Neural cell (in vitro differentiated cells): Measurements from ENCODE around the gene PLCB1.

ENCODE experiments used
- CTCF ChIP-seq: fragments of 450-650 bp; IDR thresholded peaks from 2 replicates; pipeline ENCODE4 v1.5.1; 2014; ENCODE audit warnings: antibody characterized with exemption, mild to moderate bottlenecking, moderate library complexity; ENCODE audit not compliant: poor library complexity, severe bottlenecking
- EP300 ChIP-seq: fragments of 450-650 bp; conservative IDR thresholded peaks from 2 replicates; pipeline ENCODE4 v1.6.1; 2014; ENCODE audit warnings: antibody characterized with exemption, mild to moderate bottlenecking, moderate library complexity; ENCODE audit not compliant: poor library complexity, severe bottlenecking
- EZH2 ChIP-seq: fragments of 200-600, 300-800 bp; shearing (Covaris generic), sonication (generic); IDR thresholded peaks from 2 replicates; pipeline ENCODE4 v1.6.1; 2014; ENCODE audit warnings: antibody characterized with exemption, low read length, borderline replicate concordance, mild to moderate bottlenecking; ENCODE audit not compliant: insufficient read depth, poor library complexity, severe bottlenecking
- POLR2AphosphoS5 ChIP-seq: IDR thresholded peaks from 2 replicates; pipeline ENCODE4 v1.6.1; 2012
- REST ChIP-seq: IDR thresholded peaks from 2 replicates; pipeline ENCODE4 v1.6.1; 2012; ENCODE audit warnings: borderline replicate concordance
- SMC3 ChIP-seq: fragments of 450-650 bp; conservative IDR thresholded peaks from 2 replicates; pipeline ENCODE4 v1.6.1; 2014; ENCODE audit warnings: antibody characterized with exemption, mild to moderate bottlenecking, moderate library complexity; ENCODE audit not compliant: poor library complexity
- TAF1 ChIP-seq: IDR thresholded peaks from 2 replicates; pipeline ENCODE4 v1.6.1; 2012; ENCODE audit warnings: low read depth

DNA sequence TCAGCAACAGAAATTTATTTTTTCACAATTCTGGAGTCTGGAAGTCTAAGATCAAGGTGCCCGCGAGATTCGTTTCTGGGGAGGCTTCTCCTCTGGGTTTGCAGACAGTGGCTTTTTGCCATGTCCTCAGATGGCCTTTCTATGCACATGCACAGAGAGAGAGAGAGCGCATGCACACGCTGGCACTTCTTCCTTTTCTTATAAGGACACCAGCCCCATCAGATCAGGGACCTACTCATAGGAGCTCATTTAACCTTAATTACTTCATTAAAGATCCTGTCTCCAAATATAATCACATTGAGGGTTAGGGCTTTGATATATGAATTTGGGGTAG lies 676.1 kb downstream of the PLCB1 start:
- TF ChIP-seq CTCF: no peak
- no peak for TF ChIP-seq SMC3
- no peak for TF ChIP-seq TAF1
- TF ChIP-seq REST: no peak
- no peak for TF ChIP-seq POLR2AphosphoS5
- TF ChIP-seq EZH2: no peak
- TF ChIP-seq EP300: no peak
